ENCODE data around the gene IVNS1ABP. TPM values are rescaled to one million over a fixed set of nuclear protein-coding genes. Genes with fewer than 3 reads are reported as not detected.

The IVNS1ABP gene
- total RNA-seq, 1 experiment from 2014 or later = 57.9 TPM

DNA sequence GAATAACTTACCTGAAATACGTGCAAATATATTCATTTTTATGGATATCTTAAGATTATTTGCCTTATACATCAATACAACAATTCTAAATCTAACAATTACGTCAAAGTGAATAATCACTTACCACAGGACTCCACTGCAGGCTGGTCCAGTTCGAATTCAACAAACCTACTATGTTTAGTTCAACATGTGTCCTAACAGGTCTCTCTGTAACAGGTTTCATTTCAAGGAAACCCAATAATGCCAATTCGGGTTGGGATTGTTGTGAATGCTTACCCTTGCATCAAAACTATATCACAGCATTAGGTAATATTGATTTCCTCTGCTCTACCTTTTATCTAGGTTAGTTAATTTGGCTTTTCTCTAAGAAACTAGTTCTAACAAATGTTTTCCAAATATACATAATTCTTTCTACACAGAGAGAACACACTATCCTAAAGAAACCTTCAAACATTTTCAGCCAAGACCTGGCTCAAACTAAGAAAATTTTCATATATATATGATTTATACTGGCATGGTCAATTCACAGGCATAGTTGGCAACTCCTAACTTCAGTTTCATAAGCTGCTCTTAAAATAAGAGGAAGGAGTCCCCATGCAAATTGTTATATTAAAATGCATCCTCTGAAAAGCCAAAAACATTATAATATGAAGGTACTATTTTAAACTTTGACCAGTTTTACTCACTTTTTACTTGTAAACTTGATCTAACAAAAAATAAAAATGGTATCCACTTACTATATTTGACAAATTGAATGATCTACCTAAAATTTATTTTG, 4.5 kb downstream of the IVNS1ABP start:
- no peak for TF ChIP-seq EGR1 (IDR thresholded peaks at IDR 0.05; ENCODE audit: low read depth)
- H3K9ac ChIP-seq (ENCODE audit: low read length) = no peak overlapping the region
- no TSS peak for BruUV-seq (replicated peaks)
- ChIA-PET RAD21 (ENCODE audit: low non-redundant PET in 1 of 2, low total read pairs in 2 of 2, uncharacterized antibody in 2 of 2, unreplicated experiment in 2 of 2) (no interaction called here), POLR2A (no interaction called here), CTCF (no interaction called here)
- no peak overlapping the region for H3K4me2 ChIP-seq (ENCODE audit: low read length)
- H3K79me2 ChIP-seq (ENCODE audit: insufficient read depth, low read length) = peaks cover 85% of the 10 kb centered on the region
- H3K36me3 ChIP-seq (ENCODE audit: control insufficient read depth in 1 of 2, insufficient read depth in 2 of 2, low read length in 2 of 2) = peaks cover 16 to 26% of the 10 kb centered on the region in 2 experiments
- H3K27ac ChIP-seq (ENCODE audit: low read depth, low read length) = no peak overlapping the region
- no peaks in the 10 kb centered on the region for H3K27me3 ChIP-seq (ENCODE audit: insufficient read depth, low read length)
- no peak overlapping the region for H2AFZ ChIP-seq (ENCODE audit: low read depth, low read length, poor library complexity, severe bottlenecking)
- H4K20me1 ChIP-seq (ENCODE audit: insufficient read depth) = peaks cover 47% of the 10 kb centered on the region; the same call in 1 of the 2 replicates
- H3K9me3 ChIP-seq (ENCODE audit: control insufficient read depth in 1 of 2, insufficient read depth in 1 of 2, low read depth in 1 of 2, low read length in 2 of 2) = no peaks in the 10 kb centered on the region
- intact Hi-C loops (cut with micrococcal nuclease) = loop anchor here (10.0 kb wide), 1 partner anchor 158 kb away; the partner anchor contains the start of genes SWT1 and TRMT1L
- no peaks in the 10 kb centered on the region for H3K9me2 ChIP-seq (ENCODE audit: insufficient read depth)
- DNase-seq (ENCODE audit: low read depth, low spot score) (no peak), ATAC-seq (no peak)
- peaks cover 0 to 14% of the 10 kb centered on the region in 2 experiments; a peak in 2 of 4 replicates for H3K4me1 ChIP-seq (ENCODE audit: control insufficient read depth in 1 of 2, insufficient read depth in 2 of 2, low read length in 2 of 2)
- no peak overlapping the region for H3K4me3 ChIP-seq (replicated peaks in 1 of 2; ENCODE audit: low read depth in 1 of 2, low read length in 2 of 2)

DNA sequence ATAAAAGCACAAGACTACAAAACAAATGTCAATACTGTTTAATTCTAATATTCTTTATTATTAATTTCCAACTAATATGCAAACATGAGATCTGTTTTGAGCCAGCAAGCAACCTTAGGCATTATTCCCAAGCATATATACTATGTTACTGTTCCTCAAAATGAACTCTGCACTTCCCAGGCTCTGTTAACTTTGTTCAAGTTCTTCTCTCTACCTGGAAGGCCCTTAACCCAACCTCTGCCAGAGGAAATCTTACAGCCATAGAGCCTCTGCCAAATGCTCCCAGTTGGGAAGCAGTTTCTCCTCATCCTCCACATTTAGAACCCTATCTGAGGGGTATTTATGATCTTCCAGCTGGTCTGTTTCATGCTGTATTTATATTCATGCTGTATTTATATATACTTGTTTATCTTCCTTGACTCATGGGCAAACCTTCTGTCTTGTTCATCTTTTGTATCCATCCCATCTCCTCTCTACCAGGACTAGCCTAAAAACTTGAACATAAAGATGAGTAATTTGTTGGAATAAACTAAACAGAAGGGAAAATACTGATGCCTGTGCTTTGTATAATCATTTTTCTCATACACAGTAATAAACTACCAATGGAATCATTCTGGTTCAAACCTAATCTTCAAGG, 5.3 kb downstream of the IVNS1ABP start:
- Histone ChIP-seq H3K36me3 (ENCODE audit: control insufficient read depth in 1 of 2, insufficient read depth in 2 of 2, low read length in 2 of 2) (peaks cover 24 to 32% of the 10 kb centered on the region in 2 experiments), H3K9me3 (ENCODE audit: control insufficient read depth in 1 of 2, insufficient read depth in 1 of 2, low read depth in 1 of 2, low read length in 2 of 2) (no peaks in the 10 kb centered on the region), H2AFZ (ENCODE audit: low read depth, low read length, poor library complexity, severe bottlenecking) (no peak overlapping the region), H3K4me2 (ENCODE audit: low read length) (no peak overlapping the region), H3K4me3 (replicated peaks in 1 of 2; ENCODE audit: low read depth in 1 of 2, low read length in 2 of 2) (no peak overlapping the region), H3K27ac (ENCODE audit: low read depth, low read length) (no peak overlapping the region), H3K4me1 (ENCODE audit: control insufficient read depth in 1 of 2, insufficient read depth in 2 of 2, low read length in 2 of 2) (peaks cover 0 to 11% of the 10 kb centered on the region in 2 experiments; a peak in 2 of 4 replicates), H3K9me2 (ENCODE audit: insufficient read depth) (no peaks in the 10 kb centered on the region), H4K20me1 (ENCODE audit: insufficient read depth) (peaks cover 47% of the 10 kb centered on the region; the same call in 1 of the 2 replicates), H3K9ac (ENCODE audit: low read length) (no peak overlapping the region), H3K27me3 (ENCODE audit: insufficient read depth, low read length) (no peaks in the 10 kb centered on the region), H3K79me2 (ENCODE audit: insufficient read depth, low read length) (peaks cover 86% of the 10 kb centered on the region)
- ATAC-seq (no peak), DNase-seq (ENCODE audit: low read depth, low spot score) (no peak)
- POLR2A ChIA-PET = no interaction called here
- CTCF ChIA-PET = no interaction called here
- RAD21 ChIA-PET (ENCODE audit: low non-redundant PET in 1 of 2, low total read pairs in 2 of 2, uncharacterized antibody in 2 of 2, unreplicated experiment in 2 of 2) = no interaction called here
- TF ChIP-seq TCF7L2 (IDR thresholded peaks at IDR 0.05; ENCODE audit: borderline replicate concordance, extremely low read depth, insufficient read depth, insufficient read length) (no peak), YY1 (IDR thresholded peaks at IDR 0.05; ENCODE audit: extremely low read depth, insufficient replicate concordance, low read depth, low read length) (no peak), POLR2AphosphoS5 (IDR thresholded peaks at IDR 0.05; ENCODE audit: low read depth, low read length) (no peak), EZH2phosphoT487 (IDR thresholded peaks at IDR 0.05; ENCODE audit: borderline replicate concordance) (no peak), JUND (IDR thresholded peaks at IDR 0.05) (no peak), ZNF274 (IDR thresholded peaks at IDR 0.05; ENCODE audit: low read depth, low read length) (no peak), SRF (IDR thresholded peaks at IDR 0.05; ENCODE audit: low read depth) (no peak)
- TF ChIP-seq, protein P1, sequence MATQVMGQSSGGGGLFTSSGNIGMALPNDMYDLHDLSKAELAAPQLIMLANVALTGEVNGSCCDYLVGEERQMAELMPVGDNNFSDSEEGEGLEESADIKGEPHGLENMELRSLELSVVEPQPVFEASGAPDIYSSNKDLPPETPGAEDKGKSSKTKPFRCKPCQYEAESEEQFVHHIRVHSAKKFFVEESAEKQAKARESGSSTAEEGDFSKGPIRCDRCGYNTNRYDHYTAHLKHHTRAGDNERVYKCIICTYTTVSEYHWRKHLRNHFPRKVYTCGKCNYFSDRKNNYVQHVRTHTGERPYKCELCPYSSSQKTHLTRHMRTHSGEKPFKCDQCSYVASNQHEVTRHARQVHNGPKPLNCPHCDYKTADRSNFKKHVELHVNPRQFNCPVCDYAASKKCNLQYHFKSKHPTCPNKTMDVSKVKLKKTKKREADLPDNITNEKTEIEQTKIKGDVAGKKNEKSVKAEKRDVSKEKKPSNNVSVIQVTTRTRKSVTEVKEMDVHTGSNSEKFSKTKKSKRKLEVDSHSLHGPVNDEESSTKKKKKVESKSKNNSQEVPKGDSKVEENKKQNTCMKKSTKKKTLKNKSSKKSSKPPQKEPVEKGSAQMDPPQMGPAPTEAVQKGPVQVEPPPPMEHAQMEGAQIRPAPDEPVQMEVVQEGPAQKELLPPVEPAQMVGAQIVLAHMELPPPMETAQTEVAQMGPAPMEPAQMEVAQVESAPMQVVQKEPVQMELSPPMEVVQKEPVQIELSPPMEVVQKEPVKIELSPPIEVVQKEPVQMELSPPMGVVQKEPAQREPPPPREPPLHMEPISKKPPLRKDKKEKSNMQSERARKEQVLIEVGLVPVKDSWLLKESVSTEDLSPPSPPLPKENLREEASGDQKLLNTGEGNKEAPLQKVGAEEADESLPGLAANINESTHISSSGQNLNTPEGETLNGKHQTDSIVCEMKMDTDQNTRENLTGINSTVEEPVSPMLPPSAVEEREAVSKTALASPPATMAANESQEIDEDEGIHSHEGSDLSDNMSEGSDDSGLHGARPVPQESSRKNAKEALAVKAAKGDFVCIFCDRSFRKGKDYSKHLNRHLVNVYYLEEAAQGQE (IDR thresholded peaks at IDR 0.05; ENCODE audit: low read depth) = no peak
- intact Hi-C loops (cut with micrococcal nuclease) = loop anchor here (10.0 kb wide), 1 partner anchor 157 kb away; the partner anchor contains the start of genes SWT1 and TRMT1L
- no TSS peak for BruUV-seq (replicated peaks)

All from HCT116 (cell line).